Brain microvascular endothelial cell (primary cell): Measurements from ENCODE around the gene COL24A1.

Experiments used
- DNase-seq: peaks from one replicate; pipeline ENCODE4 v3.0.0-alpha.2; 2020
- H3K27ac ChIP-seq: fragments of 250-450 bp; sonication (Bioruptor Pico); 2 replicates; pipeline ENCODE4 v1.5.1; 2020; ENCODE audit warnings: mild to moderate bottlenecking, moderate library complexity
- H3K27me3 ChIP-seq: fragments of 250-450 bp; sonication (Bioruptor Pico); replicated peaks from 2 replicates; pipeline ENCODE4 v1.5.1; 2020; ENCODE audit warnings: mild to moderate bottlenecking
- H3K36me3 ChIP-seq: fragments of 250-450 bp; sonication (Bioruptor Pico); replicated peaks from 2 replicates; pipeline ENCODE4 v1.5.1; 2020; ENCODE audit warnings: mild to moderate bottlenecking
- H3K4me3 ChIP-seq: 2 replicates; pipeline ENCODE4 v1.5.1; 2011; ENCODE audit warnings: low read depth, mild to moderate bottlenecking, control low read depth, low read length, moderate library complexity
- CTCF ChIP-seq: IDR thresholded peaks from 2 replicates; pipeline ENCODE4 v1.5.1; 2011; ENCODE audit warnings: low read depth, mild to moderate bottlenecking, moderate library complexity, low read length, control low read depth, inconsistent platforms; ENCODE audit errors: missing control alignments
- in situ Hi-C: cut with HindIII; loops from 2 replicates; pipeline ENCODE4 v1.10.0; 2017; ENCODE audit warnings: low sequenced_read_pairs, low pct_ligation_motif_present

The COL24A1 gene

GRCh38 chr1:86110451-86111129 lies 46.0 kb downstream of the COL24A1 start:
- DNase-seq: no peak
- Histone ChIP-seq H3K36me3 (no peaks in the 10 kb centered on the region), H3K27me3 (no peaks in the 10 kb centered on the region), H3K4me3 (no peak overlapping the region), H3K27ac (no peak overlapping the region)
- in situ Hi-C loops: no loop called here
- no peak for TF ChIP-seq CTCF

DNA sequence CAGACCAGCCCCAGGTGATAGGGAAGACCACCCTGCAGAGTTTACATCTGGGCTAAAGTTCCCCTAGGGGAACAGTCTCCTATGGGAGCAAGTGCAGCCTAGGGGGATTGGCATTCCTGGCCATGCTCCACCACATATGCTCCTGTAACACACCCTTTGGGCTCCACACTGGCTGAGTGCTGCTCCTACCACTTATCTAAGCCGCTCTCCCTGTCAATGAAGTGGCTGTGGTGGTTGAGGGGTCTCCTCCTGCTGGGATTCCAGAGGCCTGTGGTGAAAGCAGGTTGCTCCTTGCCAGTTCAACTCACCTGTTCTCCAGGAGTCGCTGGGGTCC lies 51.1 kb downstream of the COL24A1 start:
- Histone ChIP-seq H3K4me3 (no peak overlapping the region), H3K36me3 (no peaks in the 10 kb centered on the region), H3K27me3 (no peaks in the 10 kb centered on the region), H3K27ac (no peak overlapping the region)
- no peak for TF ChIP-seq CTCF
- no peak for DNase-seq
- in situ Hi-C loops: no loop called here

DNA sequence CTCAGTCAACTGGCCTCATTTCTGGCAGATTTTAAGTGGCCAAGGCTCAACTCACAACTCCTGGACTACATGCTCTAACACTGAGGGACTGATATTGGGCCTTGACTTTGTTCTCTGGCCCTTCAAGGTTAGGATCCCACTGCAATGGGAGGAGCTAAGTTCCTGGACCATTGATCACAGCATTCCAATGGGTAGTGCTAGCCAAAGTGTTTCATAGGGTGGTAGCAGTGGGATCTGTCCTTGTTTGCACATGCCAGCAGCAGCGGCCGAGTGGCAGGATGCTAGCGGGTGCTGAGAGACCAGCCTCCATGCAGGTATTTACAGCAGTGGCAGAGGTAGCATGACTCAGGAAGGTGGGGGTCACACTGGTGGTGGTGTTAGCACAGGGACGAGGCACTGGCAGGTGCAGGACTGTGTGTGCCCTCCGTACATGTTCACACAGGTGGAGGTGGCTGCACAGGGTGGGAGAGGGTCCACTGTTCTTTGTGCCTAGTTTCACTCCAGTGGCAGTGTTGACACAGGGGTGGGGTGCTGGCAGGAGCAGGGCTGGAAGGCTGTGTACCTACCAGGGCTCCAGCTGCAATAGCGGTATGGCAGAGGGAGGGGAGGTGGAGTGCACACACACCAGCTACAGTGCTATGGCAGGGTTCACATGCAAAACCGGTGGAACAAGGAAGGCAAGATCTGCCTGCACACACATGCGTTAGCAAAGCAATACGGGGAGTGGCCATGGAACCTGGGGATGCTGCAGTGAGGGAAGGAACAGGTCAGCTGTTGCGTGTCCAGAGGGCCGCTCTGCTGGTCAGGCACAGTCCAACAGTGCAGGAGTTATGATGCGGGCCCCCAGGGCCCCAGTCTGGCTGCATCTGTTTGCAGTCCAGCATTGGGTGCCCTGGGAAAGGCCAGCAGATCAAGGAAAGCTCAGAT lies 51.7 kb downstream of the COL24A1 start:
- Histone ChIP-seq H3K36me3 (no peaks in the 10 kb centered on the region), H3K4me3 (no peak overlapping the region), H3K27ac (no peak overlapping the region), H3K27me3 (no peaks in the 10 kb centered on the region)
- in situ Hi-C loops: no loop called here
- no peak for TF ChIP-seq CTCF
- DNase-seq: no peak

DNA sequence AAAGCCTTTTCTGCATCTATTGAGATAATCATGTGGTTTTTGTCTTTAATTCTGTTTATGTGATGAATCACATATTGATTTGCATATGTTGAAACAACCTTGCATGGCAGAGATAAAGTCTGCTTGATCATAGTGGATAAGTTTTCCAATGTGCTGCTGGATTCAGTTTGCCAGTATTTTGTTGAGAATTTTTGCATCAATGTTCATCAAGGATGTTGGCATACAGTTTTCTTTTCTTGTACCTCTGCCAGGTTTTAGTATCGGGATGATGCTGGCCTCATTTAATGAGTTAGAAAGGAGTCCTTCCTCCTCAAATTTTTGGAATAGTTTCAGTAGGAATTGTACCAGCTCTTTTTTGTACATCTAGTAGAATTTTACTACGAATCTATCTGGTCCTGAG lies 55.0 kb downstream of the COL24A1 start:
- no peak for TF ChIP-seq CTCF
- no peaks in the 10 kb centered on the region for H3K36me3 ChIP-seq
- H3K27me3 ChIP-seq: no peaks in the 10 kb centered on the region
- no peak for DNase-seq
- in situ Hi-C loops: no loop called here
- H3K27ac ChIP-seq: no peak overlapping the region
- H3K4me3 ChIP-seq: no peak overlapping the region

DNA sequence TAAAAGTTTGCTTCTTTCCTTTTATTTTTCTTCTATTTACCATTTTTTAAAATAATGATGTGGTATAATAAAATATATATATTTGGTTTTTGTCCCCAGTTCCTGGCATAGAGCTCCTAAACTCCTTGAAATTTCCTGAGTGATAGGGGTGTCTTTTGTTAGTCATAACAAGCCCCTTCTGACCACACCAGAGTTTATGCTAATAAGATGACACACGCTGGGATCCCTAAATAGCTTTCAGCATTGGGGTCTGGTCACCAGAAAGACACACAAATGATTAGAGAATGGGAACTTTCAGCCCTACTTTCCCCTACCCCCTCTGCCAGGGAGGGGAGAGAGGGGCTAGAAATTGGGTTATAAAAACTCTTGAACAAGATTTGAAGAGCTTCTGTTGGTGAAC lies 56.2 kb downstream of the COL24A1 start:
- no peak for DNase-seq
- no peaks in the 10 kb centered on the region for H3K36me3 ChIP-seq
- no peaks in the 10 kb centered on the region for H3K27me3 ChIP-seq
- in situ Hi-C loops: no loop called here
- TF ChIP-seq CTCF: no peak
- H3K4me3 ChIP-seq: no peak overlapping the region
- H3K27ac ChIP-seq: no peak overlapping the region

DNA sequence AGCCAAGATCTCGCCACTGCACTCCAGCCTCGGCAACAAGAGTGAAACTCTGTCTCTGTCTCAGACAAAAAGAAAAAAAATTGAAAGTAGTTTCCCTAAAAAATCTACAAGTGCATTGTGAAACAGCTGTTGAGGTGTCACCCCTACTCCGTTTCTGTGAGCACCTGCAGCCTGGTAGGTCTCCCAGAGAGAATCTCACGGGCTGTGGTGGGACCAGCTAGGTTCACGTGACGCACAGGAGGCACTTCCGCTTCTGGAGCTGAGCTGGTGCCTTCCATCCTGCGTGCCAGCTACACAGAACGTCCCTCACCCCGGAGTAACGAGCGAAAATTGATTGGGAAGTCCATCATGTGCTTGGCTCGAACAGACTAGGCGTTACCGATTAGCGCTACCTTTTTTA lies 66.8 kb downstream of the COL24A1 start:
- no peak for DNase-seq
- no peak overlapping the region for H3K4me3 ChIP-seq
- TF ChIP-seq CTCF: no peak
- in situ Hi-C loops: no loop called here
- no peak overlapping the region for H3K27ac ChIP-seq
- no peaks in the 10 kb centered on the region for H3K27me3 ChIP-seq
- no peaks in the 10 kb centered on the region for H3K36me3 ChIP-seq
